Hepatocyte (in vitro differentiated cells): ENCODE data around the gene CMTM4.

Experiments
- CTCF ChIP-seq: fragments of 200-600 bp; sonication (generic); IDR thresholded peaks from 2 replicates; pipeline ENCODE4 v1.5.1; 2016; ENCODE audit warnings: antibody characterized with exemption, mild to moderate bottlenecking; ENCODE audit not compliant: poor library complexity
- EZH2 ChIP-seq: fragments of 200-600 bp; sonication (generic); IDR thresholded peaks from 2 replicates; pipeline ENCODE4 v1.6.1; 2016; ENCODE audit warnings: antibody characterized with exemption, mild to moderate bottlenecking, borderline replicate concordance

GRCh38 chr16:66670691-66671388, 25.7 kb downstream of the CMTM4 start:
- TF ChIP-seq EZH2: no peak
- TF ChIP-seq CTCF: no peak
